ENCODE data around the gene OR51E2.

Gene OR51E2

DNA sequence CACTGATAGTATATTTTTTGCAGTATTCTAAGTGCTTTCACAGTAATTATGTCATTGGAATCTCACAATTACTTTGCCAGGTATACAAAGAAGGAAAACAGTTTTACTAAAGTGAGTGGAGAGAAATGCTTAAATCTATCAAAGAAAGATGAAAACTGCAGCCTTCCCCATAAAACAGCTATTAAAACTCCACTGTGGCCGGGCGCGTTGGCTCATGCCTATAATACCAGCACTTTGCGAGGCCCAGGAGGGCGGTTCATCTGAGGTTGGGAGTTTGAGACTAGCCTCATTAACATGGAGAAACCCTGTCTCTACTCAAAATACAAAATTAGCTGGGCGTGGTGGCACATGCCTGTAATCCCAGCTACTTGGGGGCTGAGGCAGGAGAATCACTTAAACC is 34.8 kb downstream of the OR51E2 start:
- no peak for DNase-seq (ENCODE audit: low spot score)

DNA sequence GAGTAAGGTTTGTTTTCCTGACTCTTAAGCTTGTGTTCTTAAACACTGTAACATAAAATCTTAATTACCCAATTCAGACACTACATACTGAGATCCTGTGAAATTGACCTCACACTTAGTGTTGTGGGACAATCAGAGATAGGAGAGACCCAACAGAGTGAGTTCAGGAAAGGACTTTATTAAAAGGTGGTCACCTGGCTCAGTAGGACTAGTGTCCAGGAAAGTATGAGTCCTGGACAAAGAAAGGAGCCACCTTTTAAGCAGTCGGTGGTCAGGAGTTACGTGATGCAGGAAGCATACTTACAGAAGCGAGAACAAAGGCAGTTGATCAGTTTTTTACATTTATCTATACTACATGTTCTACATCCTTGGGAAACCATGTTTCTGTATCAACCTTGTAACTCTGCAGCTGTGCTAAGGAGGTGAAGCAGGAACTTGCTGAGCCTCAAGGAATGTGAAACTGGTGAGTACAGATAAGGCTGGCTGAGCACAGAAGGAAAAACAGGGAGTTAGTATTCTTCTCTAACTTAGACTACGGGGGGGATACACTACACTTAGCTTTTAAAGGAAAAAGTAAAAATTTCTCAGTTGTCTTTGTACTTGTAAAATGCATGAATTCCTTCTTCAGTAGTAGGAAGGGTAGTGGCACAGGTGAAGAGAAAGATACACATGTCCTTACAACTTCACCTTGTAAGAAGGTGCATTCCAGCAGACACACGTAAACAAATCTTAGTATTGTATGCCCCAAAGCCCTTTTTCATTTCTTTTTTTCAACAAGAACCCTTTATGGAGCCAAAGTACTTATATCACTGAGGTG is 38.8 kb downstream of the OR51E2 start:
- no peak for DNase-seq (ENCODE audit: low spot score)

DNA sequence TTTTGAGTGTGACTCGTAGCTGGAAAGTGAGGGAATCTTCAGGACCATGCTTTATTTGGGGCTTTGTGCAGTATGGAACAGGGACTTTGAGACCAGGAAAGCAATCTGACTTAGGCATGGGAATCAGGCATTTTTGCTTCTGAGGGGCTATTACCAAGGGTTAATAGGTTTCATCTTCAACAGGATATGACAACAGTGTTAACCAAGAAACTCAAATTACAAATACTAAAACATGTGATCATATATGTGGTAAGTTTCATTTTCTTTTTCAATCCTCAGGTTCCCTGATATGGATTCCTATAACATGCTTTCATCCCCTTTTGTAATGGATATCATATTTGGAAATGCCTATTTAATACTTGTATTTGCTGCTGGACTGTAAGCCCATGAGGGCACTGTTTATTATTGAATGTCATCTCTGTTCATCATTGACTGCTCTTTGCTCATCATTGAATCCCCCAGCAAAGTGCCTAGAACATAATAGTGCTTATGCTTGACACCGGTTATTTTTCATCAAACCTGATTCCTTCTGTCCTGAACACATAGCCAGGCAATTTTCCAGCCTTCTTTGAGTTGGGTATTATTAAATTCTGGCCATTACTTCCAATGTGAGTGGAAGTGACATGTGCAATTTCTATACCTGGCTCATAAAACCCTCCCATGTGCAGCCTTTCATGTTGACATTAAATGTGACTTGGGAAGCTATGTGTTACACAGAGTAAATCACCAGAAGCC is 42.9 kb downstream of the OR51E2 start:
- DNase-seq (ENCODE audit: low spot score), result no peak

DNA sequence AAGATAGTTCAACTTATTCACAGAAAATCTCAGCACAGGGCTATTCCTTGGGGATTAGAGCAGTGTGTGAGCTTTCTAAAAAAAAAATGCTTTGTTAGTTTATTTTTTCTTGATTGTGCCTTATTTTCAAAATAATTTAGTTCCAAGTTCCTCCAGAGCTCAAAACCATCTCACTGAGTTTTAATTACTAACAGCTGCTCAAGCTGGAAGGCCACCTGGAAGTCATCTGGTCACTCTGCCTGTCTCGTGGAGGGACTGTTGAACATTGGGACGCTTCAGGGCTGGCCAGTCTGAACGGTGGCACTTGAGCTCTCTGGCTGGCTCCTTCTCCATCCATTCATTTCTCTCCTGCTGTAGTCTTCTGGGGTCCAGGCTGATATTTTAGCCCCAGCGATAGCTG is 49.9 kb downstream of the OR51E2 start:
- DNase-seq (ENCODE audit: low spot score), result no peak

DNA sequence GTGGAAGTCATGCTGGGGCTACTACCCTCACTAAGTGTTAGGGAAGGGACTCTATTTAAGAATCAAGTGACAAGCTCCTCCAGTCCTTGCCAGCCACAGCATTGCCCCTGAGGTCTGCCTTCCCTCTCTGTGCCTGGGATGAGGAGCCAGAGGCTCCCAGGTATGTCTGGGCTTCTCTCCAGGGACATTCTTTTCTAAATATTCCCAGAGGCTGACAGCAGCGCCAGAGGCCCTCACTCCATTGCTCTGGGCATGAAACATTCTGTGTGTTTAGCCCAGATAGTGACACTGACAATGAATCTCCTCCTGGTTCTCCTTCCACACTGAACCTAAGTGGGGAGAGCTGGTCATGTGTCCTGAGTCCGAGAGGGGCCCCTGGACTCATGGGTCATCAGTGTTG is 51.7 kb downstream of the OR51E2 start:
- no peak for DNase-seq (ENCODE audit: low spot score)

DNA sequence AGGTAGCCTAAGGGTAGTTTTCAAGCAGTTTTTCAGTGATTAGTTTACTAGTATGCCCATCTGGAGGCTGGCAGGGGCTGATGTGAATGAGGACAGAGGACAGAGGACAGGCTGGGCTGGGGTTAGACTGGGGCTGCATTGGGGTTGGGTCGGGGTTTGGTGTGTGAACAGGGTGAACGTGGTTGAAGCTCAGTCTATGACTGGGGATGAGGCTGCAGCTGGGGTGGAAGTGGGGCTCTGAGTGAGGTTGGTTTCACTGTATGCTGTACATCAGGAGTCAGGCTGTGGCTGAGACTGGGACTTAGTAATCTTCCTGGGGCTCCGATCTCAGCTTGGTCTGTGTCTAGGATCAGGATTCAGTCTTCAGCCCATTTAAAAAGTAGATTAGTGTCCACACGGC is 53.4 kb downstream of the OR51E2 start:
- no peak for DNase-seq (ENCODE audit: low spot score)

DNA sequence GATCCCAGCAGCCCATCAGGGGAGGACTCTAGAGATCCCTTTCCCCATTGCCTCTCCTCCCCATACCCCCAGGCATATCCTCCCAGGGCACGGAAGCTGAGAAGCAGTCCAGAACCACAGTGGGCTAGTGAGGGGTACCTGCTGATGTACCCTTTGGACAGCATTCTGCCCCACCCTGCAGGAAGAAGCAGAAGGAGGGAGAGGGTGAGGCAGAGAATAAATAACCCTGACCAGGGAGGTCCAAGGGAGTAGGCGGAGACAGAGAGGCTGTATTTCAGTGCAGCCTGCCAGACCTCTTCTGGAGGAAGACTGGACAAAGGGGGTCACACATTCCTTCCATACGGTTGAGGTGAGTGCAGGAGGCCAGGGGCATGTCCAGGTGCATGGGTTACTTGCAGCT is 54.0 kb downstream of the OR51E2 start, which contains the start of gene OR51E1:
Gene OR51E1 (plus strand): TSS at position 301 of the 400 bp plus-strand sequence. CDS start 8,545 bp downstream, outside the sequence.
- DNase-seq (ENCODE audit: low spot score), result no peak

DNA sequence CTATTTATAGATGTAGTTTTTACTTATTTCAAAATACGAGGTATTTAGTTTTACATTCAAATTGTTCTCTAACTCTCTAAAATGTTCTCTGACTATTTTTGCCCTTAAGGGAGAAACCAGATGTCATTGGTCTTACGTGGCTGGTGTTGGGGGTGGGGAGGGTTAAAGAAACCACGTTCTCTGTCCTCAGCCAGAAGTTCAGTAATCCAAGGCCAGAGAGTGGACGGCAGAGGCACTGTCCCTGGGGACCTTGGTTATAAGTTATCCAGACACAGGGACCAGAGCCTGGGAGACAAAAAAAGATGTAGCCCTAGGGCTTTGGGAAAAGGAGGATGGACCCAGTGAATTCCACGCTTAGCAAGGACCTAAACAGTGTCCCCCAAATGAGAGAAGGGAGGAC is 54.6 kb downstream of the OR51E2 start:
- no peak for DNase-seq (ENCODE audit: low spot score)

DNA sequence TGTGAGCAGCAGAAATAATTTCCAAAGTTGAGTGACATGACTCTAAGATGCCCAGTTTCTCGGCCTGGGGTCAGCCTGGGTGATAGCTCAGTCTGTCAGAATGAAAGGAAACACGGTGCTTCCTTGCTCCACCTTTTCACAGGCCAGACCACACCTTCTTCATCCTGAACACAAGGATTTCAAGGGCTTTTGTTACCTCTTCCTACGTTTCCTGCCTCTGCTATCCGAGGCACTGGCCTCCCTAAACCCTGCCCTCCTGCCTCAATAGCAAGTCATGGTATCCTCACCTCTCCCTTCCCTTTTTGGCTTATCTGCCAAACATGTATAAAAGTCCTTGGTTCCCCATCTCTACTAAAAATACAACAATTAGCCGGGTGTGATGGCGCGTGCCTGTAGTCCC is 55.6 kb downstream of the OR51E2 start:
- no peak for DNase-seq (ENCODE audit: low spot score)

DNA sequence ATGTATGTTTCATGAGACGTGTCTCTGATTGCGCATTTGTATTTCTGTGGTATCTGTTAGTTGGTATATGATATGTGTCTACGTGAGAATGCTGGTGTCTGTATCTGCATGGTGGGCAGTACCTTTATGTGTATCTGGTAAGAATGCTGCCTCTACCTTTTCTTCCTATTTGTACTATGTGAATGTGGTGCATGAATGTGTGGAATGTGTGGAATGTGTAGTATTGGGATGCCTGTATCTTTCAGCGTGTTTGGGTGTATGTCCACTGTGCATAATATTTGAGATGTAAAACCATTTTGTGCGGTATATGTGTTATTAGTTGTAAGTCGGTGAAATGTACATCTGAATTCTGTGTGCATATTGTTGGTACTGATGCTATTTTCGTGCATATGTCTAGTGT is 56.2 kb downstream of the OR51E2 start:
- no peak for DNase-seq (ENCODE audit: low spot score)

DNA sequence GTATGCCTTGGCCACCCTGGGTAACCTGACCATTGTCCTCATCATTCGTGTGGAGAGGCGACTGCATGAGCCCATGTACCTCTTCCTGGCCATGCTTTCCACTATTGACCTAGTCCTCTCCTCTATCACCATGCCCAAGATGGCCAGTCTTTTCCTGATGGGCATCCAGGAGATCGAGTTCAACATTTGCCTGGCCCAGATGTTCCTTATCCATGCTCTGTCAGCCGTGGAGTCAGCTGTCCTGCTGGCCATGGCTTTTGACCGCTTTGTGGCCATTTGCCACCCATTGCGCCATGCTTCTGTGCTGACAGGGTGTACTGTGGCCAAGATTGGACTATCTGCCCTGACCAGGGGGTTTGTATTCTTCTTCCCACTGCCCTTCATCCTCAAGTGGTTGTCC is 57.7 kb downstream of the OR51E2 start:
- no peak for DNase-seq (ENCODE audit: low spot score)

DNA sequence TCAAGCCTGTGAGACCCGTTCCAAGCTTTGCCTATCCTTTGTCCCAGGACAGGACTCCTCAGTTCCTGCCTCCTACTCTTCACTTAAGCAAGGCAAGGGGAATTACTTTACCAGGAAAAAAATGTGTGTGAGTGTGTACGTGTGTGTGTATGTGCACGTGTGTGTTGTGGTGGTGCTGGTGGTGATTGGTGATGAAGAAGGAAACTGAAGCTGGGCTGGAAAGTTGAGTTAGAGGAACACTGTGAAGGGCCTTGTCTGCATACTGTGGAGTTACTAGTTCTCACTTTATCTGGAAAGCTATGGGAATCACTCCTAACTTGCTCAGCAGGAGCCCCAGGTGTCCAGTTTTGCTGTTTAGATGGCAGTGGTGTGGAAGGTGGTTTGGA is 60.0 kb downstream of the OR51E2 start:
- DNase-seq (ENCODE audit: low spot score), result no peak

DNA sequence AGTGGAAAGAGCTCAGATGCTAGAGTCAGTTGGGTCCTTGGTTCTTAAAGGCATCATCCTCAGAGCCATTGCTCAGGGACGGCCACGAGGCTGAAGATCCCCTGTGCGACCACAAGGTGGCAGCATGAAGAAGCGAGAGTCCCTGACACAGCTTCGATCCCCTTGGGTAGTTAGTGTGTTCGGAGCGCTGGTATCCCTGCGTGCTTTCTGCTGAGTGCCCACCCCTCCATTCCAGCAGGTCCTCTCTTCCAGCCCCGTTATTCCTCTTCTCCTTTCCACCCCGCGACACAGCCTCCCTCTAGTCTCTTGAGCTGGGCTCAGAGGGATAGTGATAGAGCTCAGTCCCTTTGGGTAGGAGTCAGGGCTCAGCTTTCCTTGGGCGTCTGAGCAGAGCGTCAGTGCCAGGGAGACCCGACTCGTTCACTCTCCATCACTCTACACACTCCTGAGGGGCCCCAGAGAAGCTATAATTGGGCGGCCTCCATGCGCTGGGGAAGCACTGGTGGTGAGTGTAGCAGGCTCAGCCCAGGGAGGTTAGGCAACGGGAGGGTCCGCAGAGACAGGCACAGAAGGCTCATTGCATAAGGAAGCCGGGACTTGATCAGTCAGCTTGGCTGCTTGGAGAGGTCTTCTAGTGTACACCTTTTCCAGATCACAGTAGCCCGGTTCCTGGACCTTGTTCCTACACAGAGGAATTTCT is 60.5 kb downstream of the OR51E2 start, which contains the start of gene OR51D1:
Gene OR51D1 (plus strand): TSS at position 516 of the 700 bp plus-strand sequence. CDS start 2,314 bp downstream, outside the sequence.
- peak; percentile 70 for DNase-seq (ENCODE audit: low spot score)

DNA sequence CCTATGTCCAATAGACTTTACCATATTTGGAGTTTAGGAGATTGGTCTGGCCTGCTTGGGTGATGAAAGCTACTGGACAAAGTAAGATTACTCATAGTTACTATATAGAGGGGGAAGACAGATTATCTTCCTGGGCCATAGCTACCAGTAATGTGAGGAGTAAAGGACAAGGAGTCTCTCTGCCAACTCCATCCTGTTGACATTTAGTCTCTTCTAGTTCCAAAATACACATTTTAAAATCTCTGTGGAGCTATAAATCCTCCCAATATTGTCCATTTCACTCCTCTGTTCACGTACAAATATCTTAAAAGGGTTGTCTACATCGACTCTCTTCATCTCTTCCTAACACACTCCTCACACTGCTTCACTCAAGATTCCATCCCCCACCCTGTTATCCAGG is 61.5 kb downstream of the OR51E2 start:
- no peak for DNase-seq (ENCODE audit: low spot score)
